ENCODE data around the gene TM7SF2.

TM7SF2 gene

DNA sequence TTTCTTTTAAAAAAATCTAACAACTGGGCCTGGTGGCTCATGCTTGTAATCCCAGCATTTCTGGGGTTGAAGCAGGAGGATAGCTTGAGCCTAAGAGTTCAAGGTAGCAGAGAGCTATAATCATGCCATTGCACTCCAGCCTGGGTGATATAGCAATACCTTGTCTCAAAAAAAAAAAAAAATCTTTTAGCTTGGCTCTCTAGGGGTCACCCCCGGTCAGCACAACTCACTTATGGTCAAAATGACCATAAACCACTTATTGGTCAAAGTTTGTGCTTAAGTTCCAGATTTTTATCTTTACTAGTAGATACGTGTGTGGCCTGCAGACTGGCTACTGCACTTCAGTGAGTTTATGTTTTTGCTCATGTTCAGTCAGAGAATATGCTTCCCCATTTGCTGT, 52.0 kb downstream of the TM7SF2 start:
- no peaks in the 10 kb centered on the region for H3K36me3 ChIP-seq (replicated peaks; ENCODE audit: low read depth, low read length)
- no peak overlapping the region for H3K4me2 ChIP-seq (ENCODE audit: low read length)
- no peak for TF ChIP-seq EZH2phosphoT487 (IDR thresholded peaks at IDR 0.05; ENCODE audit: low read depth)
- TF ChIP-seq, protein P1, sequence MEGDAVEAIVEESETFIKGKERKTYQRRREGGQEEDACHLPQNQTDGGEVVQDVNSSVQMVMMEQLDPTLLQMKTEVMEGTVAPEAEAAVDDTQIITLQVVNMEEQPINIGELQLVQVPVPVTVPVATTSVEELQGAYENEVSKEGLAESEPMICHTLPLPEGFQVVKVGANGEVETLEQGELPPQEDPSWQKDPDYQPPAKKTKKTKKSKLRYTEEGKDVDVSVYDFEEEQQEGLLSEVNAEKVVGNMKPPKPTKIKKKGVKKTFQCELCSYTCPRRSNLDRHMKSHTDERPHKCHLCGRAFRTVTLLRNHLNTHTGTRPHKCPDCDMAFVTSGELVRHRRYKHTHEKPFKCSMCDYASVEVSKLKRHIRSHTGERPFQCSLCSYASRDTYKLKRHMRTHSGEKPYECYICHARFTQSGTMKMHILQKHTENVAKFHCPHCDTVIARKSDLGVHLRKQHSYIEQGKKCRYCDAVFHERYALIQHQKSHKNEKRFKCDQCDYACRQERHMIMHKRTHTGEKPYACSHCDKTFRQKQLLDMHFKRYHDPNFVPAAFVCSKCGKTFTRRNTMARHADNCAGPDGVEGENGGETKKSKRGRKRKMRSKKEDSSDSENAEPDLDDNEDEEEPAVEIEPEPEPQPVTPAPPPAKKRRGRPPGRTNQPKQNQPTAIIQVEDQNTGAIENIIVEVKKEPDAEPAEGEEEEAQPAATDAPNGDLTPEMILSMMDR (IDR thresholded peaks at IDR 0.05; ENCODE audit: low read depth, low read length) = no peak
- no peak overlapping the region for H3K4me3 ChIP-seq (ENCODE audit: low read length)
- no peak overlapping the region for H3K27ac ChIP-seq (ENCODE audit: low read length)
- no peaks in the 10 kb centered on the region for H4K20me1 ChIP-seq (ENCODE audit: insufficient read depth, low read length)
- no peaks in the 10 kb centered on the region for H3K27me3 ChIP-seq (ENCODE audit: low read depth, low read length)
- H2AFZ ChIP-seq (ENCODE audit: low read depth, low read length) = no peak overlapping the region
- H3K4me1 ChIP-seq (ENCODE audit: low read length) = peaks cover 9% of the 10 kb centered on the region
- no peaks in the 10 kb centered on the region for H3K9me3 ChIP-seq (ENCODE audit: insufficient read depth, low read length)
- H3K79me2 ChIP-seq (ENCODE audit: low read length) = no peaks in the 10 kb centered on the region
- H3K9ac ChIP-seq (ENCODE audit: low read length) = no peak overlapping the region

Data from OCI-LY3 (cell line).